ENCODE results near the gene RNF214.

RNF214 gene

GRCh38 chr11:117300283-117300663 lies 67.8 kb downstream of the RNF214 start:
- TF ChIP-seq, protein P1, sequence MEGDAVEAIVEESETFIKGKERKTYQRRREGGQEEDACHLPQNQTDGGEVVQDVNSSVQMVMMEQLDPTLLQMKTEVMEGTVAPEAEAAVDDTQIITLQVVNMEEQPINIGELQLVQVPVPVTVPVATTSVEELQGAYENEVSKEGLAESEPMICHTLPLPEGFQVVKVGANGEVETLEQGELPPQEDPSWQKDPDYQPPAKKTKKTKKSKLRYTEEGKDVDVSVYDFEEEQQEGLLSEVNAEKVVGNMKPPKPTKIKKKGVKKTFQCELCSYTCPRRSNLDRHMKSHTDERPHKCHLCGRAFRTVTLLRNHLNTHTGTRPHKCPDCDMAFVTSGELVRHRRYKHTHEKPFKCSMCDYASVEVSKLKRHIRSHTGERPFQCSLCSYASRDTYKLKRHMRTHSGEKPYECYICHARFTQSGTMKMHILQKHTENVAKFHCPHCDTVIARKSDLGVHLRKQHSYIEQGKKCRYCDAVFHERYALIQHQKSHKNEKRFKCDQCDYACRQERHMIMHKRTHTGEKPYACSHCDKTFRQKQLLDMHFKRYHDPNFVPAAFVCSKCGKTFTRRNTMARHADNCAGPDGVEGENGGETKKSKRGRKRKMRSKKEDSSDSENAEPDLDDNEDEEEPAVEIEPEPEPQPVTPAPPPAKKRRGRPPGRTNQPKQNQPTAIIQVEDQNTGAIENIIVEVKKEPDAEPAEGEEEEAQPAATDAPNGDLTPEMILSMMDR (IDR thresholded peaks at IDR 0.05; ENCODE audit: low read depth, low read length, poor library complexity, severe bottlenecking), result no peak
- no peak for TF ChIP-seq EZH2phosphoT487 (IDR thresholded peaks at IDR 0.05; ENCODE audit: borderline replicate concordance, low read length)
- no peak overlapping the region for H3K4me2 ChIP-seq (ENCODE audit: low read length)

GRCh38 chr11:117300773-117301172 lies 68.3 kb downstream of the RNF214 start:
- H3K9me3 ChIP-seq (ENCODE audit: control insufficient read depth, insufficient read depth, low read length), result no peaks in the 10 kb centered on the region
- no peaks in the 10 kb centered on the region for H4K20me1 ChIP-seq (ENCODE audit: control insufficient read depth, insufficient read depth, low read depth, low read length)
- H3F3A ChIP-seq (ENCODE audit: control insufficient read depth, insufficient read depth), result no peaks in the 10 kb centered on the region
- no peak overlapping the region for H3K27ac ChIP-seq (ENCODE audit: low read depth, low read length)
- 0 out of 2 replicates have a peak, but pooled peaks cover 10% of the 10 kb centered on the region for H3K27me3 ChIP-seq (ENCODE audit: control insufficient read depth, low read length)
- H3K79me2 ChIP-seq (ENCODE audit: control insufficient read depth, low read length), result no peaks in the 10 kb centered on the region
- no peak overlapping the region for H3K4me3 ChIP-seq (ENCODE audit: low read length)
- TF ChIP-seq, protein P1 (IDR thresholded peaks at IDR 0.05; ENCODE audit: low read depth, low read length, poor library complexity, severe bottlenecking), result no peak
- TF ChIP-seq EZH2phosphoT487 (IDR thresholded peaks at IDR 0.05; ENCODE audit: borderline replicate concordance, low read length), result no peak
- no peak overlapping the region for H3K4me2 ChIP-seq (ENCODE audit: low read length)
- H3K36me3 ChIP-seq (ENCODE audit: control insufficient read depth, low read length), result no peaks in the 10 kb centered on the region
- no peaks in the 10 kb centered on the region for H3K4me1 ChIP-seq (ENCODE audit: control insufficient read depth, low read length)
- H3K9me2 ChIP-seq (replicated peaks; ENCODE audit: control insufficient read depth, low read length), result no peaks in the 10 kb centered on the region

More at GRCh38 chr11:117300283-117300663, 67.8 kb downstream of the RNF214 start:
- Histone ChIP-seq H3K79me2 (ENCODE audit: control insufficient read depth, low read length) (no peaks in the 10 kb centered on the region), H3F3A (ENCODE audit: control insufficient read depth, insufficient read depth) (no peaks in the 10 kb centered on the region), H3K27me3 (ENCODE audit: control insufficient read depth, low read length) (0 out of 2 replicates have a peak, but pooled peaks cover 10% of the 10 kb centered on the region), H3K27ac (ENCODE audit: low read depth, low read length) (no peak overlapping the region), H3K36me3 (ENCODE audit: control insufficient read depth, low read length) (no peaks in the 10 kb centered on the region), H3K4me1 (ENCODE audit: control insufficient read depth, low read length) (no peaks in the 10 kb centered on the region), H3K9me2 (replicated peaks; ENCODE audit: control insufficient read depth, low read length) (no peaks in the 10 kb centered on the region), H3K4me3 (ENCODE audit: low read length) (no peak overlapping the region), H4K20me1 (ENCODE audit: control insufficient read depth, insufficient read depth, low read depth, low read length) (no peaks in the 10 kb centered on the region), H3K9me3 (ENCODE audit: control insufficient read depth, insufficient read depth, low read length) (no peaks in the 10 kb centered on the region)

DNA sequence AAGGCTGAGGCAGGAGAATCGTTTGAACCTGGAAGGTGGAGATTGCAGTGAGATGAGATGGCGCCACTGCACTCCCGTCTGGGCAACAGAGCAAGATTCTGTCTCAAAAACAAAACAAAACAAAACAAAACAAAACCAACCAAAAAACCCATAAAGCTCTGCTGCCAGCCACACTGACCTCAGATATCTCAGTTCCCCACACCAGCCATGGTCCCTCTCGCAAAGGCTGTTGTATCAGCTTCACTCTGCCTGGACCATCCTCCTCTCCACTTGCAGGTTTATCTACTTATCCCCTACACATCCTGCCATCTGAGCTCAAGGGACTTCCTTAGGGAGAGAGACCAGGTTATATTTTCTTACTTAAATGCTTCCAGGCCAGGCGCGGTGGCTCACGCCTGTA lies 69.8 kb downstream of the RNF214 start:
- H3K27me3 ChIP-seq (ENCODE audit: control insufficient read depth, low read length), result 0 out of 2 replicates have a peak, but pooled peaks cover 10% of the 10 kb centered on the region
- no peaks in the 10 kb centered on the region for H3K4me1 ChIP-seq (ENCODE audit: control insufficient read depth, low read length)
- no peak overlapping the region for H3K27ac ChIP-seq (ENCODE audit: low read depth, low read length)
- H4K20me1 ChIP-seq (ENCODE audit: control insufficient read depth, insufficient read depth, low read depth, low read length), result no peaks in the 10 kb centered on the region
- H3F3A ChIP-seq (ENCODE audit: control insufficient read depth, insufficient read depth), result no peaks in the 10 kb centered on the region
- no peak overlapping the region for H3K4me2 ChIP-seq (ENCODE audit: low read length)
- H3K36me3 ChIP-seq (ENCODE audit: control insufficient read depth, low read length), result no peaks in the 10 kb centered on the region
- no peak overlapping the region for H3K4me3 ChIP-seq (ENCODE audit: low read length)
- no peaks in the 10 kb centered on the region for H3K9me2 ChIP-seq (replicated peaks; ENCODE audit: control insufficient read depth, low read length)
- TF ChIP-seq, protein P1 (IDR thresholded peaks at IDR 0.05; ENCODE audit: low read depth, low read length, poor library complexity, severe bottlenecking), result no peak
- no peak for TF ChIP-seq EZH2phosphoT487 (IDR thresholded peaks at IDR 0.05; ENCODE audit: borderline replicate concordance, low read length)
- H3K9me3 ChIP-seq (ENCODE audit: control insufficient read depth, insufficient read depth, low read length), result no peaks in the 10 kb centered on the region
- no peaks in the 10 kb centered on the region for H3K79me2 ChIP-seq (ENCODE audit: control insufficient read depth, low read length)
